HL-60/S4 treated with phorbol 12-myristate 13-acetate at 8.2 ng/mL for 4 days and 3 days (cell line): Measurements from ENCODE around the gene CCDC116.
"Not testable (repeated sequence)": the region's sequence is repeated elsewhere in the genome, so short reads cannot be mapped to it uniquely, and the experiment has no call there.

Experiments
- in situ Hi-C: fragments of 300-500 bp; cut with MboI; formaldehyde crosslinking; loops from 2 replicates; pipeline ENCODE4 v1.15.0; 2022; ENCODE audit warnings: low sequenced_read_pairs

Gene CCDC116, protein sequence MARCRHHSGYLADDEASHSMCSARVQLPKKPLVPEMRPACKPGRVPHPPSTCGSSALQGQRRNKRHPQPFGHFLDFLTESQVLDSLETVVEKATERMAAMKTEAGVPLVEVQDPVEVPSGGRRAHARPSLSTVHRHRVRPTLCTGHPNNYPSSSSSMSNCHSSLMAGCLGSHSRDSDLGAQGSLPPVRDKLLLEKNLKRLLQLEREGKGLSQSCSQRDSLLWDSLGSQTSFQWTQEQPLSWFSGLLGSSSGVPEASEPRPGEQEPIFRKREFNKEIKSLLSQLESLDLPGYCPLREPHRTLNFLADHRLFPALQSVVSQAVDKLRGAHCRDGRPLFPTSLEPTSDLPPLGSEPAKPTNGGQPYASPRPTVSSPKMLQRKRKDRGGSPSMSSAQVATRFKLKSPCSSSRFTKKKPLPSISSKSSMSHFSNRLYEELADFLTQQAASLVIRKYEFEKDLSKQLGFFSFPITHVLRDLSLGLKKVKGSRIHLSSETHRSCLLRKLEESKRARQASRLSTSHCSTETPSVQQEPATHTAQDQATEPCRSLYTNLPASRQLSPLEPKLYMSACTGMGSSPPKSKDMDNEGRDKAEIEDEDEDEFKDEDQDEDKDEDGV

DNA sequence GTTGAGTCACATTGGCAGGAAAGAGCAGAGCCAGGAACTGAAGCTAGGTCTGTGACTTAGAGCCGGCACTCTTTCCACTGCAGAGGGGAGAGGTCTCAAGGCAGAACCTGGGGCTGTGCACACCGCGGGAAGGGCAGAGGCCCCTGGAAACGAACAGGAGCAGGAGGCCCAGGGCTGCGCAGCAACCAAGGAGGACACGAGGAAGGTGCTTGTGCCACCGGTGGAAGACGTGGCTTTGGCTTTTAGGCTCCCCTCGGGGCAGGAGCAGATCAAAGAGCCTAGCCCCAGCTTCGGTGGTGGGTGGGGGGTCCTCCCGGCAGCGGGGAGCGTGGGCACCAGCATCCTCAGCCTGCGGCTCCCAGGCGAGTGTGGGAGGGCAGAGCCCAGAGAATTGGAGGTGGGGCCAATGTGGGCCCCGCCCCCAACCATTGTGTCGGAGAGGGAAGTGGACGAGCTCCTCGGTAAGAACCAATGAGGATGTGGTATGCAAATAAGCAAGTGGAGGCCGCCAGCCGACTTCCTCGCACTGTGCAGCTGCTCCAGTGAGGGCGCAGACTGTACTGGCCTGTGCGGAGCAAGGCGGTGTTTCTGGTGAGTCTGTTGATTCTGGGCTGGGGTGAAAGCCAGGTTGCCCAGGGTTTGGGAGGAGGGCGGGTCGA is at the start of gene CCDC116:
CCDC116 (plus strand) TSS at position 524 of the 659 bp plus-strand sequence. CDS start 422 bp downstream, outside the sequence.
- in situ Hi-C loops = no loop called here

DNA sequence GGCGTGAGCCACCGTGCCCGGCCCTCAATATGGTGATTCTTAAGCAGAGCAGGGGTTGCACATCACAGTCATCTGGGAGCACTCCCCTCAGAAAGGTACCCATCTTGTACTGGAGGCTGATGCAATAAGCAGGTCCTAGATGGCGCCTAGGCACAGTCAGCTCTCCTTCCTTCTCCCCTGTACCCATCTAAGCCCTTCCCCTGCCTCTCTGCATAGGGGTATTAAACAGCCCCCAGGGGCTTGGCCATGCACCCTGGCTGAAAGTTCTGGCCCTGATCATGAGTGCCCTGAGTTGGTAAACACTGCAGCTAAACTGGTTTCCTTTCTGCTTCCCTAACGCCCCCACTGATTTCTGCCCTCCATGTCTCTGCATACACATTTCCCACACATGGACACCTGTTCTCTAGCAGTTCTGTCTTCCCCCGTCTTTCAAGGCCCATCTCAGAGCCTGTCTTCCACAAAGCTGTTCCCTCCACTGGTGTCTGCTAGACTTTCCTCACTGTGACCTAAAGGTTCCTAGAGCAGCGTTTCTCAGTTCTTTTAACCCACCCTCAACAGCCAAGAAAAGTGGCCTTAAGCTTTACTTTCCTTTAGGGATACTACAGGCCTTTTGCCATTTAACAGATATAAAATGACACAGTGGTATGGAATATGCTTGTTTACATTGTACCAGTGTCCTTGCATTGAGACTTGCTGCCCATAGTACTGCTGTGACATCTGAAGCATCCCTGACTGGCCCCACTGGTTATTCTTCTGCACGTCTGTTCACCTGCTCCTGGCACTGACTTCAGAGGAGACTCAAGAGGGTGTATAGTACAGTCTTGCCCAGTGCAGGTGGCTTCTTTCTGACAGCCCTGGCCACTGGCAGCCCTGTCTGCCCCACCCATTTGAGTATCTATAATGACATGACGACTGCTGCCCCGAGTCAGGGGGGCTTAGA is 49.5 kb upstream of the CCDC116 start:
- in situ Hi-C loops = no loop called here

DNA sequence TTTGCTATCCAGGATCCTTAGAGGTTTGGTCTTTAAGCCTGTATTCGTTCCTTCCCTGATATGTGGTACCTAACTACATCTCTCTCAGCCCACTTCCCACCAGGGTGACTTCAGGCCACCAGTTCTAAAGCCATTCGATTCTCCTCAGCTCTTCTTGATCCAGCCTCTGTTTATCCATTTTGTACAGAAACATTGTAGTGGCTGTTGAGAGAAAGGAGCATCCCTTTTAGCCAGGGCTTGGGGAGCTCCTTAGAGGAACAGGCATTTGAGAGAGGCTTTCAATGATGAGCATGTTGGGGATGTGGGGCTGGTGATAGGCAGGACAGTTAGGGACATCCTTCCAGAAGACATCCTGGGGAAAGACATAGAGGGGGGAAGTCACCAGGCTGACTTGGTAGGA is 47.2 kb upstream of the CCDC116 start:
- in situ Hi-C loops = no loop called here

DNA sequence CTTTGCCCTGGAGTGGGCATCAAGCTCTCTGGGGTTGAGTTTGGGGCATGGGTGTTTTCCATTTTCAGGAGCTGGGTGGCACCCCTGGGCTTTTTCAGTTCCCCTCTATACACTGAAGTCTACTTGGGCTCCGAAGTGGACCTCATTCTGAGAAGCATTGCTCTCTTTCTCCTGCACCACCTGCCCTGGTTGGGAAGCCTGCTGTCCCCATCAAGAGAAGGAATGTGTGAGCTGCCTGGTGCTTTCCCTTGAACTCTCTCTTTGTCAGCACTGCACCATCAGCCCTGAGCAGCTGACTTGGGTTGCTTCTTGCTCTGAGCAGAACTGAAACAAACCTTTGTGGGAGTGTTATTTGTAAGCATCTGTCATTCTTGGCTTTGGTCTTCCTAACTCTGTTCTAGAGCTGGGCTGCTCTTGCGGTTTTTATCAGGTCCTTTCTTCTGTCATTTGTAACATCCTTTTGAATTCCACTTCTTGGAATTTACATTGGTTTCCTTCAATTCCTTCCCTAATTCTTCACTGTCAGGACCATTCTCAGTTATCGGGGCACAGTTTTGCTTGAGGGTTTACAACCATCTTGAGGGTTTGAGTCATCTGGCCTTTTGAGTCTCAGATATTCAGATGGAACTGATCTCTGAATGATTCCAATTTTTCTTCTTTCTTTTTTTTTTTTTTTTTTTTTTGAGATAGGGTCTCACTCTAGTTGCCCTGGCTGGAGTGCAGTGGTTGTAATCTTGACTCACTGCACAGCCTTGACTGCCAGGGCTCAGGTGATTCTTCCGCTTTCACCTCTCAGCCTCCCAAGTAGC is 44.6 kb upstream of the CCDC116 start:
- in situ Hi-C loops = no loop called here

DNA sequence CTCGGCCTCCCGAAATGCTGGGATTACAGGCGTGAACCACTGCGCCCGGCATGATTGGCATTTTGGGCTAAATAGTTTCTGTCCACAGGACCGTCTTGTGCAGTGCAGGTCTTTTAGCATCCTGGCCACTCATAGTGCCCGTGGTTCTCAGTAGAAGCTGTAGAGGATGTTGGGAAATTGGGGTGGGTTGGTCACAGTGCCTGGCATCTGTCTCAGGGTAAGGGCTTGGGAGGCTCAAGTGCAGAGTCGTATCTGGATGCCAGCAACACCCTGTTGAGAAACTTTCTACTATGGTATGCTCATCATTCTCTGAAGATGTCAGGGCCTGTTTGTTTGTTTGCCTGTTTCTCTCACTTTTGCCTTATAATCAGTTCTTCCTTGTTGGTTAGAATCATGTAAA is 43.2 kb upstream of the CCDC116 start:
- in situ Hi-C loops = no loop called here

DNA sequence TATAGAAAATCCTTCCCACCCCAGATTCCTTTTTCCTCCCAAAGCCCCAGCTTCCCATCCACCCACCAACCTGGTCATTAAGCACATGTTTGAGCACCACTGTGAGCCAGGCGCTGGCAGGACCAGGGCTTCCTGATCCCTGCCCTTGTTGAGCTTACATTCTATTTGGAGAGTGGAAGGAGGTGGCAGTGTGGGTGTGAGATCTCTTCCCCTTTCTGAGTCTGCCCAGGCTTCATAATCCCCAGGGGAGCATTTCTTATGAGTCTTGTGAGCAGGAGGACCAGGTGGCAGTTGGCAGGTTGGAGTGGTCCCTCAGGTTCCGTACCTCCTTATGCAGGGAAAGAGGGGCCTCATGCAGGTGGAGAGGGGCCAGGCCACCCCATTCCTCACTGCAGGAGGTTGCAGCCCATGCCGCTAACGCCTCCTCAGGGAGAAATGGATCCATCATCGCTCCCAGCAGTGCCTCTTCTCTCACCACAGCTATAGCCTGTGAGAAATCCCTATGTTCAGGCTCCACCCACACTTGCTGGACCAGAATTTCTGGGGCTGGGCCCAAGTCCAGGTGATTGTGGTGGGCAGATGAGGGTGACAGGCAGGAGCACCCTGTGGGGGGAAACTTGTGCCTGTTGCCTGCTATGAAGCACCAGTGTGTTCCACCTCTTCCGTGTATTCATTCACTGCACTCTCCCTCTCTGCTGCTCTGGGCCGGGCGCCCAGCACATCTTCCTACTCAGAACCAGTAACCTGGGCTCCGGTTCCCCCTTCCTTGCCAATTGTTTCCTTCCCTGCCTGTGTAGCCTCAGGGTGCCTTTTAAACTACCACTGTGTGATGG is 41.5 kb upstream of the CCDC116 start:
- in situ Hi-C loops = no loop called here

DNA sequence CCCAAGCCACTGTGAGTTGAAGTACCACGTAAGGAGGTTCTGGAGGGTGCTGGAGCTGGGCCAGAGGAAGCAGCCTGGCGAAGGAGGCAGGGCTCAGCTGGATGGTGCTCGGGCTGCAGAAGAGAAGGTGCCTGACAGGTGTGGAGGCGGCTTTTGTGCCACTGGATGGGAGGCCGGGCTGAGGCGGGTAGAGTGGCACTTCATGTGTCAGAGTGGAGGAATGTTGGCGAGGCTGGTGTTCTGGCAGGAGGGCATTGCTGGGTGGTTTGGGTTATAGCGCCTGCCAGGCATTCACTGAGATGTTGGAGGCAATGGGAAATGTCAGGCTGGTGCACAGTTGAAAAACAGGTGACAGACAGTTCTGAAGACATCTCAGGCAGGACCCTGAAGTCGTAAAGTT is 40.9 kb upstream of the CCDC116 start:
- in situ Hi-C loops = no loop called here

DNA sequence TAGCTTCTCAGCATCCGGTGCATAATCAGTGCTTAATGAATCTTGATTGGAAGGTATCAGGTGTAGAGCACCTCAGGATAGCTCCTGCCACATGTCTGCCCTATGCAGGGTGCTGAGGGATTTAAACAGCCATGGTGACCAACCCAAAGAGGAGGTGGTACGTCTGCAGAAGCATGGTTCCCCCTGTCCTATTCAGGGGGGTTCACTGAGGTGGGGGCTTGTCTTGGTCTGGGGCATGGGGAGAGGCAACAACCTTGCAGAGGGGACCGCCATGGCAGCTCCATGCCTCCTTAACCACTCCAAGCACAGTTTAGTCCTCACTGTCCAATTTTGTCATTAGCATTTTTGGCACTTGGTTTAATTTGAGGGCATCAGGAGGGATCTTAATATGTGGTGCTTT is 40.1 kb upstream of the CCDC116 start:
- in situ Hi-C loops = no loop called here

DNA sequence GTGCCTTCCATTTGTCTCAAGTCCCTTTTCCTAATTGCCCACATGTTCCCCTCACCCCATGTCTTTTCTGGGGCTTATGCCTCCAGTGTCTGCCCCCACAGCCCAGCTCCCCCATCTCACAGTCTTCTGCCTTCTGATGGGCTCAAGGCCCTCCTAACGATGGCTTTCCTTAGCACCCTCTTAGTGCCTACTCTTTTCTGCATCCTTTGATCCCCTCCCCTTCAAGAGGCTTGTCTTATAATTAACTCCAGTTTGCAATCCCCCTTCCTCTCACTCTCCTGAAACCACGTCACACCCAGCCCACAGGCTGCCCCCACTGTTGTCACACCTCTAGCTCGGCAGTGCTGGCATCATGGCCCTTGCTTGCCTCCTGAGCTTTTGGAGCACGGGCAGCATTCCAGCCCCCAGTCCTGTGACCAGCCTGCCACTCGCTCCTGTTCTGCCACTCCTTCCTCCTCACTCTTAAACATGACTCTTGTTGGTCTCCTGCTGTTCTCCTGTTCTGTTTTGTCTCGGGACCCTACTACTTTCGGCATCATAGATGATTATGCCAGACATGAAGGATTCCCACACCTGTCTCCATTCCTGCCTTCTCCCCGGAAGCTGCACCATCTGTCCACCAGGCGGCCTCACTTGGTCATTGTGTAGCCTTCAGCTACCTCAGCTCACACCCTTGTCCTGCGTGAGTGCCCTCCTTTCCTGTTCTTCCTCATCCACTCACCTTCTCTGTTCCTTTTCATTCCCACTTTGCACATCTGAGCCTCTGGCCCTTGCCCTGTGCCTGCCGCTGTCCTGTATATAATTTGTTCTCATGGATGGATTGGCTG is 38.9 kb upstream of the CCDC116 start:
- in situ Hi-C loops = no loop called here

DNA sequence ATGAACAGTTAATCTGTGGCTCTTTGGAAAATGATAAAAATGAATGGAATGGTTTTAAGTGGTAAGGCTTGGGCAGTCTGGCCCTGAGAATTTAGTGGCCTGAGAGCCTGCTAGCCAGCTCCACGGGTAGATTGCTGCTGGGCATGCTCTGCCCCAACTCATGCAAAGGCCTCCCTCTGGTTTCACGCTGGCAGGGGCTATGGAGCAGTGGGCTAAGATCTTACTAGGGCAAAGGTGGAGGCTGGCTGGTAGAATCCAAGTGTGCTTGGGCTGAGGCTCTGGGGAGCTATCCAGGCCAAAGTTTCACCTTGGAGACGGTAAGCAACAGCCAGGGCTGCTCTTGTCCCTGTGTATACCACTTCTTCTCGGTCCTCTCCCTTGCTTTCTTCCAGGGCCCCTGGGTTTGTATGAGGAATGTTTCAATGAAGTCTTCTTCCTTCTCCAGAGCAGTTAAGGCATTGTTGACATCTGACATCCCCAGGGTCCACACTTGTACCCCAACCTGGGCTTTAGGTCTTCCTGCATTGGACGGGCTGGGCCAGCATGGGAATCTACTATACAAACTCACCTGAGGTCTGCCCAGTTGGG is 37.6 kb upstream of the CCDC116 start:
- in situ Hi-C loops = no loop called here

DNA sequence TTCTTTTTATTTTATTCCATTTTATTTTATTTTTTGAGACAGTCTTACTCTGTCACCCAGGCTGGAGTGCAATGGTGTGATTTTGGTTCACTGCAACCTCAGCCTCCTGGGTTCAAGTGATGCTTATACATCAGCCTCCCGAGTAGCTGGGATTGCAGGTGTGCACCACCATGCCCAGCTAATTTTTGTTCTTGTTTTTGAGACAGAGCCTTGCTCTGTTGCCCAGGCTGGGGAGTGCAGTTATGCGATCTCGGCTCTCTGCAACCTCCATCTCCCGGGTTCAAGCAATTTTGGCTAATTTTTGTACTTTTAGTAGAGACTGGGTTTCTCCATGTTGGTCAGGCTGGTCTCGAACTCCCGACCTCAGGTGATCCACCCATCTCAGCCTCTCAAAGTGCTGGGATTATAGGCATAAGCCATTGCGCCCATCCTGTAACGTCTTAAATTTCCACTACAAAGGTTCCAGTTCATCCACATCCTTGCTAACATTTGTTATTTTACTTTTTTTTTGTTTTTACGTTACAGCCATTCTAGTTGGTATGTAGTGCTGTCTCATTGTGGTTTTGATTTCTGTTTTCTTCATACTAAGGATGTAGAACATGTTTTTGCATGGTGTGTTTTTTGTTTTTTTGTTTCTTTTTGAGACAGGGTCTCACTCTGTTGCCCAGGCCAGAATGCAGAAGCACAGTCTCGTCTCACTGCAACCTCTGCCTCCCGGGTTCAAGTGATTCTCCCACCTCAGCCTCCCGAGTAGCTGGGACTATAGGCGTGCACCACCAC is 36.0 kb upstream of the CCDC116 start:
- in situ Hi-C loops = not testable (repeated sequence)

DNA sequence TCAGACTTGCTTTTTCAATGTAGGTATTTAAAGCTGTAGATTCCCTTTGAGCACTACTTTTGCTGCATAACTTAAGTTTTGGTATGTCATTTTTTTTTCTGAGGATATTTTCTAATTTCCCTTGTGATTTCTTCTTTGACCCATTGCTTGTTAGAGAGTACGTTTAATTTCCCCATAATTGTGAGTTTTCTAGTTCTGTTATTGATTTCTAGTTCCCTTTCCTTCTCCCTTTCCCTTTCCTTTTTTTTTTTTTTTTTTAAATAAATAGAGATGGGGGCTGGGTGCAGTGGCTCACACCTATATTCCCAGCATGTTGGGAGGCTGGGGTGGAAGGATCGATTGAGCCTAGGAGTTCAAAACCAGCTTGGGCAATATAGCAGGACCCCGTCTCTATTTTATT is 34.3 kb upstream of the CCDC116 start:
- in situ Hi-C loops = no loop called here

DNA sequence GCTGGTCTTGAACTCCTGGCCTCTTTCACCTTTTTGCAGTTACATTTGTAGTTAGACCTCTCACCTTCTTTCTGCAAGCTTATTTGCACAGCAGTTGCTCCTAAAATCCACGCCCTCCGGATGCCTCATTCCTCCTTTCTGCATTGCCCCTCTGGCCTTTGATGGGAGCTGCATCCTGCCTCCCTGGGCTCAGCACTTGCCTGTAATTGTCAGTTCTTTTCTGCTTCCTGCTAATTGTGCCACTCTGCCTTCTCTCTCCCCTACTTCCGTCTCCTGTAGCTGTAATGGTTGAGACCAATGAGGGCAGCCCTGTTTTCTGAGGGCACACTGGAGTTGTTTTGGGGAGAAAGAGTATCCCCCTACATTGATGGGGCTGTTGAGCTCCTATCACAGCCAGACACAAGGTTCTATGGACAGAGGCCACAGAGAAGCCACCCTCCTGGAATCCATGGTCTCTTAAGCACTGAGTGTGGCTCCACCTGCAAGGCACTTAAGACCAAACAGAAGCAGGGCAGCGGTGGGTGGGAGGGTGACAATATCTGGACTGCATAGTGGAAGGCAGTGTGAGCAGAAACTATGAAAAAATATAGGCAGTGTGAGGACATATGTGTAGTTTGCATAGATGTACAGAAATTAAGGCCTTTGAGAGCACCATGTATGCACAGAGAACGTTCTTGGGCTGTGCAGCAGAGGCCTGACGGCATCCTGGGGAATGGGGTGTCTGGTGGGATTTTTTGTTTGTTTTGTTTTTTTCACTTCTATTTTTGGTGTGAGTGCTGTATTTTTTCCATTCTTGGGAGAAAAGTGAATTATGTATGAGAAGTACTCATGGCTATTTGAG is 33.3 kb upstream of the CCDC116 start:
- in situ Hi-C loops = no loop called here

DNA sequence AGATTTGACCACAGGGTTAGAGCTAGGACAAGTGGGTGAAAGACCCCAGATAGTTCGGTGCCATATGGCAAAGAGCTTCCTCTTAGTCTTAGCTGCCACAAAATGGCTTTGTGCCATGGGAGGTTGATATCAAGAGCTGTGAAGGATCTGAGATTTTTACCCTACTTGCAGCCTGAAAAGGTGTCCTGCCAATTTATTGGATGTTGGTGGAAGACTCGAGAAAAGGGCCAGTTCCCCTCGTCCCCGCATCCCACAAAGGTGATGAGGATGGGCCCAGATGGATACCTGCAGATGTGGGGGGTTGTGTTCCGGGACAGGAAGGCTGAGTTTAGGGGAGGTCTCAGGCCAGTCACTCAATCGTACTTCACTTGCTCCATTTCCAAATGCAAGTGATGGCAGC is 30.0 kb upstream of the CCDC116 start:
- in situ Hi-C loops = no loop called here

DNA sequence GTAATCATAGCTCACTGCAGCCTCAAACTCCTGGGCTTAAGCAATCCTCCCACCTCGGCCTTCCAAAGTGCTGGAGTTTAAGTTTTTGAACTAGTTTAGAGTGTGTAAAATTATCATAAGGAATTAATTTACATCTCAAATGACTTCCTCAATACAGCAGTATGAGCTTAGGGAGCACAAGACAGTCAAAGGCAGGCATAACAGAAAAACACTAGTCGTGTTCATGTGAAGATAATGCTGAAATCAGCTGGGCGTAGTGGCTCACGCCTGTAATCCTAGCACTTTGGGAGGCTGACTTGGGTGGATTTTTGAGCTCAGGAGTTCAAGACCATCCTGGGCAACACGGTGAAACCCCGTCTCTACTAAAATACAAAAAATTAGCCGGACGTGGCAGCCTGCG is 28.6 kb upstream of the CCDC116 start:
- in situ Hi-C loops = no loop called here

DNA sequence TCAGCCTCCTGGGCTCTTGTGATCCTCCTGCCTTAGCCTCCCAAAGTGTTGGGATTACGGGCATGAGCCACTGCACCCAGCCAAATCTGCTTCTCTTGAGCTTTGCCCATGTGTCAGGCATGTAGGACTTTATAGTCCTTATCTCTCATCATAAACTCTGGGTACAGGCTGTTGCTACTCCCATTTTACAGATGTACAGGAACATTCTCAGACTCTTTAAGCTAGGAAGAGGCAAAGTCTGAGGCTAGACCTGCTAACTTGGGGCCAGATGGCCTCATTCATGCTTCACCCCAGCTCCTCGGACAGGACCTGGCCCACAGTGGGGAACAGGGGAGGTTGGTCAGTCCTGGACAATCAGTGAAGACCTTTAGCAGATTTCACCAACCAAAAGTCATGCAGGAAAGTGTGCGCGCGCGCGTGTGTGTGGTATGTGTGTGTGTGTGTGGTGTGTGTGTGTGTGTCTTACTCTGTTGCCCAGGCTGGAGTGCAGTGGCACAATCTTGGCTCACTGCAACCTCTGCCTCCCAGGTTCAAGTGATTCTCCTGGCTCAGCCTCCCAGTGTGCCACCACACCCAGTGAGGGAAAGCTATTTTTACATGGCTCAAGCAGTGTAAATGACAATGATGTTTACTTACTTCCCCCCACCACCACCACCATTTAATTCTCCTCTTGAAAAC is 26.5 kb upstream of the CCDC116 start:
- in situ Hi-C loops = no loop called here
